ENCODE data around the gene HBM.
"Not testable (repeated sequence)": the region's sequence is repeated elsewhere in the genome, so short reads cannot be mapped to it uniquely, and the experiment has no call there.

The HBM gene

GRCh38 chr16:149024-149660 lies 16.6 kb upstream of the HBM start:
- H3K27me3 ChIP-seq (ENCODE audit: control insufficient read depth, insufficient read depth, low read length) = 0 out of 2 replicates have a peak, but pooled peaks cover 7% of the 10 kb centered on the region

GRCh38 chr16:152141-153128 lies 13.3 kb upstream of the HBM start, which contains the start of gene HBZ:
Gene HBZ, plus strand, starts transcription at chr16:152644. Its CDS starts 266 bp downstream, at chr16:152910.
- Histone ChIP-seq H3K27me3 (ENCODE audit: control insufficient read depth, insufficient read depth, low read length) (peaks cover 34% of the 10 kb centered on the region), H3K4me3 (ENCODE audit: low read depth, low read length) (no peak within 1 kb of the TSS), H3K4me1 (ENCODE audit: control insufficient read depth, insufficient read depth, low read length) (no peaks in the 10 kb centered on the region), H3K36me3 (ENCODE audit: control insufficient read depth, insufficient read depth, low read length) (no peaks in the 10 kb centered on the region), H3K9me3 (ENCODE audit: control insufficient read depth, insufficient read depth, low read length) (no peaks in the 10 kb centered on the region), H3K9ac (ENCODE audit: low read depth, low read length) (no peak within 1 kb of the TSS), H3K27ac (ENCODE audit: low read depth, low read length) (no peak within 1 kb of the TSS)

More at GRCh38 chr16:149024-149660, 16.6 kb upstream of the HBM start:
- Histone ChIP-seq H3K4me1 (ENCODE audit: control insufficient read depth, insufficient read depth, low read length) (no peaks in the 10 kb centered on the region), H3K36me3 (ENCODE audit: control insufficient read depth, insufficient read depth, low read length) (no peaks in the 10 kb centered on the region), H3K9me3 (ENCODE audit: control insufficient read depth, insufficient read depth, low read length) (no peaks in the 10 kb centered on the region), H3K27ac (ENCODE audit: low read depth, low read length) (no peak overlapping the region), H3K9ac (ENCODE audit: low read depth, low read length) (no peak overlapping the region), H3K4me3 (ENCODE audit: low read depth, low read length) (no peak overlapping the region)

DNA sequence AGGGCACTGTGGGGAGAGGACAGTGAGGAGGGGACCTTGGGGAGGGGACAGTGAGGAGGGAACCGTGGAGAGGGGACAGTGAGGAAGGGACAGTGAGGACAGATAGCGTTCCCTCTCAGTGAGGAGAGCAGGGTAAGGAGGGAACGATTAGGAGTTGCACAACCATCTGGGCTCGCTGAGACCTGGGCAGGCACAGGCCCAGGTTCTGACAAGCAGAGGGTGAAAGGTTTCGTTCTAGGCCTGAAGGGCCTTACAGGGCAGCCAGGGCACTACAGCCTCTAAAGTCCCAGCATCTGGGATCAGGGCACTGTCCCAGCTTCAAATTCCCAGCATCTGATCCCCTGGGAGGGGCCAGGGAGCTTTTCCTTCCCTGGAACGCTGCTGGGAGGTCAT lies 12.7 kb upstream of the HBM start:
- not testable (repeated sequence) for H3K4me1 ChIP-seq (ENCODE audit: control insufficient read depth, insufficient read depth, low read length); H3K9me3 ChIP-seq (ENCODE audit: control insufficient read depth, insufficient read depth, low read length); H3K36me3 ChIP-seq (ENCODE audit: control insufficient read depth, insufficient read depth, low read length); H3K9ac ChIP-seq (ENCODE audit: low read depth, low read length); H3K4me3 ChIP-seq (ENCODE audit: low read depth, low read length); H3K27ac ChIP-seq (ENCODE audit: low read depth, low read length)
- H3K27me3 ChIP-seq (ENCODE audit: control insufficient read depth, insufficient read depth, low read length) = peaks cover 34% of the 10 kb centered on the region

- peaks cover 38% of the 10 kb centered on the region for H3K27me3 ChIP-seq (ENCODE audit: control insufficient read depth, insufficient read depth, low read length)
- not testable (repeated sequence) for H3K4me3 ChIP-seq (ENCODE audit: low read depth, low read length); H3K36me3 ChIP-seq (ENCODE audit: control insufficient read depth, insufficient read depth, low read length)
Observed at GRCh38 chr16:153550-154216, 12.1 kb upstream of the HBM start.

DNA sequence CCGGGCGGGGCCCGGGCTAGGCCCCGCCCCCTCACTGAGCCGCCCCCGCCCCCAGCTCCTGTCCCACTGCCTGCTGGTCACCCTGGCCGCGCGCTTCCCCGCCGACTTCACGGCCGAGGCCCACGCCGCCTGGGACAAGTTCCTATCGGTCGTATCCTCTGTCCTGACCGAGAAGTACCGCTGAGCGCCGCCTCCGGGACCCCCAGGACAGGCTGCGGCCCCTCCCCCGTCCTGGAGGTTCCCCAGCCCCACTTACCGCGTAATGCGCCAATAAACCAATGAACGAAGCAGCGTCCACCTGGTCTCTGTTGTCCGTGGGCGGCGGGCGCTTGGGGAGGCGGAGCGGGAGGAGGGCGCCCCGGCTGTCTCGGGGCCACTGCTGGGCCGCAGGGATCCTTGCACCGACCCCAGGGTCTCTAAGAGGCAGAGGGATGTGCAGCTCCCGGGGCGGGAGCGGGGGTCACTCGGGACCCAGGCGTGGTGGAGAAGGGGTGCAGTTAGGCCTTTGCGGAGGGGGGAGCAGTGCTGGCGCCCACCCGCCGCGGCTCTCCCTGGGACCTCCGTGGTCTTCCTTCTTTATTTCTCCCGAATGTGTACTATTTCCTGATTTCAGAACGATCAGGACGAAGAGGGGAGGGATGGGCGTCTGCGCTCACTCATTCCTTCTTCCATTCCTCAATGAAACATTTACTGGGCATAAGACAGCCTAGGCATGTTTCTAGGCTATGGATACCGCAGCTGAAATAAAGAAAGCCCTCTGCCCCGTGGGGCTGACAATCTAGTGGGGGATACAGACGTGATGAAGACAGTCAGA lies 11.4 kb upstream of the HBM start:
- Histone ChIP-seq H3K36me3 (ENCODE audit: control insufficient read depth, insufficient read depth, low read length) (no peaks in the 10 kb centered on the region), H3K27ac (ENCODE audit: low read depth, low read length) (no peak overlapping the region), H3K4me1 (ENCODE audit: control insufficient read depth, insufficient read depth, low read length) (no peaks in the 10 kb centered on the region), H3K27me3 (ENCODE audit: control insufficient read depth, insufficient read depth, low read length) (peaks cover 36% of the 10 kb centered on the region), H3K9me3 (ENCODE audit: control insufficient read depth, insufficient read depth, low read length) (no peaks in the 10 kb centered on the region), H3K9ac (ENCODE audit: low read depth, low read length) (no peak overlapping the region), H3K4me3 (ENCODE audit: low read depth, low read length) (peak overlapping the region; percentile 72)

More at GRCh38 chr16:153550-154216, 12.1 kb upstream of the HBM start:
- not testable (repeated sequence) for H3K27ac ChIP-seq (ENCODE audit: low read depth, low read length); H3K9me3 ChIP-seq (ENCODE audit: control insufficient read depth, insufficient read depth, low read length); H3K4me1 ChIP-seq (ENCODE audit: control insufficient read depth, insufficient read depth, low read length); H3K9ac ChIP-seq (ENCODE audit: low read depth, low read length)

DNA sequence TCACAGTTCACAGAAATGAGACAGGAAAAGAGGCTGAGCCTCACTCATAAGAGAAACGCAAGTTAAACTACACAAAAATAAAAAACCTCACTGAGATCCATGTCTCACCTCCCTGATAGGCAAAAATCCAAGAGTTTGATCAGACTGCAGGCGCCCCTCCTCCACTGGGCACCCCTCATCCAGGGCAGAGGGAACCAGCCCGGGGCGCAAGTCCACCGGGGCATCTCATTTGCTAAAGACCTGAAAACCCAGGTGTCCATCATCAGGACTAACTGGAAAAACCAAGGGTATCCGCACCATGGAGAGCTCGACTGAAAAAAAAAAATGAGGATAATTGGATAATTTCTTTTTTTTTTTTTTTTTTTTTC lies 10.8 kb upstream of the HBM start:
- no peak overlapping the region for H3K9ac ChIP-seq (ENCODE audit: low read depth, low read length)
- no peaks in the 10 kb centered on the region for H3K36me3 ChIP-seq (ENCODE audit: control insufficient read depth, insufficient read depth, low read length)
- H3K4me1 ChIP-seq (ENCODE audit: control insufficient read depth, insufficient read depth, low read length) = no peaks in the 10 kb centered on the region
- H3K27me3 ChIP-seq (ENCODE audit: control insufficient read depth, insufficient read depth, low read length) = peaks cover 38% of the 10 kb centered on the region
- no peak overlapping the region for H3K27ac ChIP-seq (ENCODE audit: low read depth, low read length)
- H3K4me3 ChIP-seq (ENCODE audit: low read depth, low read length) = peak overlapping the region; percentile 72; the same call in 1 of the 2 replicates
- no peaks in the 10 kb centered on the region for H3K9me3 ChIP-seq (ENCODE audit: control insufficient read depth, insufficient read depth, low read length)

- Histone ChIP-seq H3K27me3 (ENCODE audit: control insufficient read depth, insufficient read depth, low read length) (peaks cover 51% of the 10 kb centered on the region), H3K9me3 (ENCODE audit: control insufficient read depth, insufficient read depth, low read length) (no peaks in the 10 kb centered on the region), H3K4me1 (ENCODE audit: control insufficient read depth, insufficient read depth, low read length) (no peaks in the 10 kb centered on the region), H3K4me3 (ENCODE audit: low read depth, low read length) (no peak overlapping the region), H3K9ac (ENCODE audit: low read depth, low read length) (no peak overlapping the region), H3K27ac (ENCODE audit: low read depth, low read length) (no peak overlapping the region), H3K36me3 (ENCODE audit: control insufficient read depth, insufficient read depth, low read length) (no peaks in the 10 kb centered on the region)
Observed at GRCh38 chr16:159136-159849, 6.5 kb upstream of the HBM start.

DNA sequence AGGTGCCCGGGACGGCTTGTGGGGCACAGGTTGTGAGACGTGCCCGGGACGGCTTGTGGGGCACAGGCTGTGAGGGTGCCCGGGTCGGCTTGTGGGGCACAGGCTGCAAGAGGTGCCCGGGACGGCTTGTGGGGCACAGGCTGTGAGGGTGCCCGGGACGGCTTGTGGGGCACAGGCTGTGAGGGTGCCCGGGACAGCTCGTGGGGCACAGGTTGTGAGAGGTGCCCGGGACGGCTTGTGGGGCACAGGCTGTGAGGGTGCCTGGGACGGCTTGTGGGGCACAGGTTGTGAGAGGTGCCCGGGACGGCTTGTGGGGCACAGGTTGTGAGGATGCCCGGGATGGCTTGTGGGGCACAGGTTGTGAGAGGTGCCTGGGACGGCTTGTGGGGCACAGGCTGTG lies 5.5 kb upstream of the HBM start:
- peaks cover 46% of the 10 kb centered on the region for H3K27me3 ChIP-seq (ENCODE audit: control insufficient read depth, insufficient read depth, low read length)
- not testable (repeated sequence) for H3K4me3 ChIP-seq (ENCODE audit: low read depth, low read length)

DNA sequence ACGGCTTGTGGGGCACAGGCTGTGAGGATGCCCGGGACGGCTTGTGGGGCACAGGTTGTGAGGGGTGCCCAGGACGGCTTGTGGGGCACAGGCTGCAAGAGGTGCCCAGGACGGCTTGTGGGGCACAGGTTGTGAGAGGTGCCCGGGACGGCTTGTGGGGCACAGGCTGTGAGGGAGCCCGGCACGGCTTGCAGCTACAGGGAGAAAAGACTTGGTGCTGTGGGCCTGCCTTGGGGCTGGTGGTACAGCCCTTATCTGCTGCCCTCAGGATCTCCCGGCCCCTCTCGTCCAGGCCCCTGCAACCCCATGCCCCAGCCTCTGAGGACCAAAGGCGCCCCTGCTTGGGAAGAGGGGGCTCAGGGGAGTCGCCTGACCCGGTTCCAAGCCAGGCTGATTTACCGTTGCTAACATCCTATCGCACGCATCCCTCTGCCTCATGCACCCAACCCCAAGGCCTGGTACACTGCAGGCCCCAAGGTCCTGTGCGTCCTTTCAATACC lies 5.0 kb upstream of the HBM start:
- H3K4me3 ChIP-seq (ENCODE audit: low read depth, low read length) = no peak overlapping the region
- H3K36me3 ChIP-seq (ENCODE audit: control insufficient read depth, insufficient read depth, low read length) = no peaks in the 10 kb centered on the region
- peaks cover 46% of the 10 kb centered on the region for H3K27me3 ChIP-seq (ENCODE audit: control insufficient read depth, insufficient read depth, low read length)
- H3K9me3 ChIP-seq (ENCODE audit: control insufficient read depth, insufficient read depth, low read length) = no peaks in the 10 kb centered on the region
- H3K27ac ChIP-seq (ENCODE audit: low read depth, low read length) = no peak overlapping the region
- H3K9ac ChIP-seq (ENCODE audit: low read depth, low read length) = no peak overlapping the region
- H3K4me1 ChIP-seq (ENCODE audit: control insufficient read depth, insufficient read depth, low read length) = no peaks in the 10 kb centered on the region; the same call in 1 of the 2 replicates

More for the DNA sequence above, 5.5 kb upstream of the HBM start:
- not testable (repeated sequence) for H3K36me3 ChIP-seq (ENCODE audit: control insufficient read depth, insufficient read depth, low read length); H3K9me3 ChIP-seq (ENCODE audit: control insufficient read depth, insufficient read depth, low read length); H3K9ac ChIP-seq (ENCODE audit: low read depth, low read length); H3K27ac ChIP-seq (ENCODE audit: low read depth, low read length); H3K4me1 ChIP-seq (ENCODE audit: control insufficient read depth, insufficient read depth, low read length)
